ENCODE measurements around the gene CHAMP1. TPM values are rescaled to one million over a fixed set of nuclear protein-coding genes. Genes with fewer than 3 reads are reported as not detected.
"Not testable (repeated sequence)": the region's sequence is repeated elsewhere in the genome, so short reads cannot be mapped to it uniquely, and the experiment has no call there.

CHAMP1 gene
- total and polyA plus RNA-seq, 4 experiments from 2014 or later = 5.4 to 25.1 (median 16.3) TPM

GRCh38 chr13:114330086-114330485, 15.8 kb downstream of the CHAMP1 start:
- Histone ChIP-seq H3K4me3 (ENCODE audit: low read length in 2 of 2) (no peak overlapping the region), H3K36me3 (ENCODE audit: insufficient read depth, low read length) (peaks cover 5% of the 10 kb centered on the region), H3K9me3 (ENCODE audit: control insufficient read depth in 1 of 2, low read length in 2 of 2) (no peaks in the 10 kb centered on the region), H3K27me3 (ENCODE audit: insufficient read depth, low read length) (no peaks in the 10 kb centered on the region), H3K4me1 (ENCODE audit: insufficient read depth, low read length) (peaks cover 15% of the 10 kb centered on the region), H3K27ac (ENCODE audit: low read depth, low read length) (no peak overlapping the region)
- intact Hi-C loops (cut with micrococcal nuclease) = no loop called here
- Mint-ChIP-seq H3K9me3 (no peaks in the 10 kb centered on the region), H3K4me1 (peaks cover 21 to 38% (median 24%) of the 10 kb centered on the region in 4 donors), H3K36me3 (peaks cover 13 to 27% of the 10 kb centered on the region in 2 donors), H3K27ac (no peak overlapping the region), H3K4me3 (no peak overlapping the region), H3K27me3 (no peaks in the 10 kb centered on the region)
- no peak for DNase-seq
- POLR2A ChIA-PET (ENCODE audit: partially characterized antibody) = no interaction called here
- CTCF ChIA-PET (ENCODE audit: partially characterized antibody) = no interaction called here

GRCh38 chr13:114333881-114334280, 19.6 kb downstream of the CHAMP1 start:
- H3K36me3 ChIP-seq (ENCODE audit: insufficient read depth, low read length); DNase-seq; H3K9me3 ChIP-seq (ENCODE audit: control insufficient read depth in 1 of 2, low read length in 2 of 2); H3K36me3 Mint-ChIP-seq; H3K27me3 ChIP-seq (ENCODE audit: insufficient read depth, low read length); intact Hi-C loops (cut with micrococcal nuclease); H3K27me3 Mint-ChIP-seq; H3K9me3 Mint-ChIP-seq; H3K27ac ChIP-seq (ENCODE audit: low read depth, low read length); H3K4me3 ChIP-seq (ENCODE audit: low read length in 2 of 2): not testable (repeated sequence)
- peaks cover 15% of the 10 kb centered on the region for H3K4me1 ChIP-seq (ENCODE audit: insufficient read depth, low read length)
- H3K27ac Mint-ChIP-seq = peak overlapping the region in 5 of 7 donors; percentile 38 to 85 (median 79)
- peak overlapping the region in 7 of 8 donors; percentile 76 to 90 (median 85) for H3K4me3 Mint-ChIP-seq
- ChIA-PET POLR2A (ENCODE audit: partially characterized antibody) (interaction anchor here (1.4 kb wide), 1 partner anchor 53 kb away, joined by 3 read pairs; no protein-coding TSS in a partner anchor), CTCF (ENCODE audit: partially characterized antibody) (interaction anchor here (2.0 kb wide), 1 partner anchor 15 kb away, joined by 6 read pairs; no protein-coding TSS in a partner anchor)
- peaks cover 10 to 24% (median 16%) of the 10 kb centered on the region in 4 donors for H3K4me1 Mint-ChIP-seq

GRCh38 chr13:114334305-114335053, 20.2 kb downstream of the CHAMP1 start:
- no peaks in the 10 kb centered on the region for H3K36me3 ChIP-seq (ENCODE audit: insufficient read depth, low read length)
- peaks cover 10 to 24% (median 16%) of the 10 kb centered on the region in 4 donors for H3K4me1 Mint-ChIP-seq
- peak overlapping the region; percentile 38 to 89 (median 79) for H3K27ac Mint-ChIP-seq
- ChIA-PET CTCF (ENCODE audit: partially characterized antibody) (interaction anchor here (1.5 to 2.0 kb wide), 2 partner anchors 16 to 18 kb away, joined by 4 to 6 read pairs; no protein-coding TSS in a partner anchor), POLR2A (ENCODE audit: partially characterized antibody) (interaction anchor here (1.1 to 1.4 kb wide), 2 partner anchors 53 to 54 kb away, joined by 3 read pairs; partner anchors contain the start of gene UPF3A)
- intact Hi-C loops (cut with micrococcal nuclease) = no loop called here
- no peak for DNase-seq
- no peaks in the 10 kb centered on the region for H3K27me3 ChIP-seq (ENCODE audit: insufficient read depth, low read length)
- peaks cover 15% of the 10 kb centered on the region for H3K4me1 ChIP-seq (ENCODE audit: insufficient read depth, low read length)
- peak overlapping the region in 1 of 2 donors; percentile 41 for H3K4me3 ChIP-seq (ENCODE audit: low read length in 2 of 2)
- H3K9me3 ChIP-seq (ENCODE audit: control insufficient read depth in 1 of 2, low read length in 2 of 2) = no peaks in the 10 kb centered on the region
- no peaks in the 10 kb centered on the region for H3K9me3 Mint-ChIP-seq
- peaks cover 0 to under 1% of the 10 kb centered on the region in 2 donors for H3K36me3 Mint-ChIP-seq
- H3K4me3 Mint-ChIP-seq = peak overlapping the region; percentile 63 to 90 (median 84)
- H3K27me3 Mint-ChIP-seq = no peaks in the 10 kb centered on the region
- H3K27ac ChIP-seq (ENCODE audit: low read depth, low read length) = no peak overlapping the region

- DNase-seq; H3K27me3 ChIP-seq (ENCODE audit: insufficient read depth, low read length); intact Hi-C loops (cut with micrococcal nuclease); POLR2A ChIA-PET (ENCODE audit: partially characterized antibody); H3K27ac Mint-ChIP-seq; H3K36me3 Mint-ChIP-seq; H3K9me3 Mint-ChIP-seq; H3K36me3 ChIP-seq (ENCODE audit: insufficient read depth, low read length); H3K27ac ChIP-seq (ENCODE audit: low read depth, low read length); H3K4me3 ChIP-seq (ENCODE audit: low read length in 2 of 2); H3K4me3 Mint-ChIP-seq; H3K27me3 Mint-ChIP-seq; H3K9me3 ChIP-seq (ENCODE audit: control insufficient read depth in 1 of 2, low read length in 2 of 2): not testable (repeated sequence)
- CTCF ChIA-PET (ENCODE audit: partially characterized antibody) = interaction anchor here (0.6 kb wide), 2 partner anchors 20 to 936 kb away, joined by 3 to 4 read pairs; no protein-coding TSS in a partner anchor
- H3K4me1 Mint-ChIP-seq = peaks cover 15 to 40% (median 24%) of the 10 kb centered on the region in 4 donors
- H3K4me1 ChIP-seq (ENCODE audit: insufficient read depth, low read length) = peaks cover 24% of the 10 kb centered on the region
These were observed 22.2 kb downstream of the CHAMP1 start for GRCh38 chr13:114336457-114336856.

- Histone ChIP-seq H3K27ac (ENCODE audit: low read depth, low read length) (no peak overlapping the region), H3K27me3 (ENCODE audit: insufficient read depth, low read length) (no peaks in the 10 kb centered on the region), H3K4me1 (ENCODE audit: insufficient read depth, low read length) (peaks cover 20% of the 10 kb centered on the region), H3K4me3 (ENCODE audit: low read length in 2 of 2) (no peak overlapping the region), H3K36me3 (ENCODE audit: insufficient read depth, low read length) (no peaks in the 10 kb centered on the region), H3K9me3 (ENCODE audit: control insufficient read depth in 1 of 2, low read length in 2 of 2) (no peaks in the 10 kb centered on the region)
- ChIA-PET CTCF (ENCODE audit: partially characterized antibody) (interaction anchor here (2.7 kb wide), 1 partner anchor 20 kb away, joined by 6 read pairs; no protein-coding TSS in a partner anchor), POLR2A (ENCODE audit: partially characterized antibody) (no interaction called here)
- Mint-ChIP-seq H3K36me3 (no peaks in the 10 kb centered on the region), H3K4me3 (peak overlapping the region in 1 of 8 donors; percentile 13), H3K9me3 (no peaks in the 10 kb centered on the region), H3K4me1 (peaks cover 11 to 28% (median 20%) of the 10 kb centered on the region in 4 donors), H3K27ac (no peak overlapping the region), H3K27me3 (peaks cover 0 to 2% of the 10 kb centered on the region in 2 donors)
- DNase-seq = no peak
- intact Hi-C loops (cut with micrococcal nuclease) = no loop called here
These were observed 24.7 kb downstream of the CHAMP1 start for GRCh38 chr13:114338959-114339358.

- Histone ChIP-seq H3K9me3 (ENCODE audit: control insufficient read depth in 1 of 2, low read length in 2 of 2) (no peaks in the 10 kb centered on the region), H3K36me3 (ENCODE audit: insufficient read depth, low read length) (no peaks in the 10 kb centered on the region), H3K27me3 (ENCODE audit: insufficient read depth, low read length) (no peaks in the 10 kb centered on the region), H3K4me1 (ENCODE audit: insufficient read depth, low read length) (peaks cover 10% of the 10 kb centered on the region), H3K4me3 (ENCODE audit: low read length in 2 of 2) (no peak overlapping the region), H3K27ac (ENCODE audit: low read depth, low read length) (no peak overlapping the region)
- ChIA-PET POLR2A (ENCODE audit: partially characterized antibody) (no interaction called here), CTCF (ENCODE audit: partially characterized antibody) (interaction anchor here (0.9 to 2.7 kb wide), 4 partner anchors 8 to 60 kb away, joined by 3 to 6 read pairs (median 3); no protein-coding TSS in a partner anchor)
- Mint-ChIP-seq H3K4me3 (peak overlapping the region in 1 of 8 donors; percentile 9), H3K27ac (peak overlapping the region in 3 of 7 donors; percentile 1 to 63 (median 17)), H3K36me3 (no peaks in the 10 kb centered on the region), H3K4me1 (peaks cover 5 to 18% (median 10%) of the 10 kb centered on the region in 4 donors), H3K9me3 (no peaks in the 10 kb centered on the region), H3K27me3 (peaks cover 0 to 2% of the 10 kb centered on the region in 2 donors)
- intact Hi-C loops (cut with micrococcal nuclease) = no loop called here
- DNase-seq = peak; percentile 55 to 66 (median 56)
These were observed 25.7 kb downstream of the CHAMP1 start for GRCh38 chr13:114339857-114340534.

Data from CD4-positive, alpha-beta memory T cell (primary cell).